Measurements from ENCODE around the gene STPG4.
"Not testable (repeated sequence)": the region's sequence is repeated elsewhere in the genome, so short reads cannot be mapped to it uniquely, and the experiment has no call there.

Gene STPG4

DNA sequence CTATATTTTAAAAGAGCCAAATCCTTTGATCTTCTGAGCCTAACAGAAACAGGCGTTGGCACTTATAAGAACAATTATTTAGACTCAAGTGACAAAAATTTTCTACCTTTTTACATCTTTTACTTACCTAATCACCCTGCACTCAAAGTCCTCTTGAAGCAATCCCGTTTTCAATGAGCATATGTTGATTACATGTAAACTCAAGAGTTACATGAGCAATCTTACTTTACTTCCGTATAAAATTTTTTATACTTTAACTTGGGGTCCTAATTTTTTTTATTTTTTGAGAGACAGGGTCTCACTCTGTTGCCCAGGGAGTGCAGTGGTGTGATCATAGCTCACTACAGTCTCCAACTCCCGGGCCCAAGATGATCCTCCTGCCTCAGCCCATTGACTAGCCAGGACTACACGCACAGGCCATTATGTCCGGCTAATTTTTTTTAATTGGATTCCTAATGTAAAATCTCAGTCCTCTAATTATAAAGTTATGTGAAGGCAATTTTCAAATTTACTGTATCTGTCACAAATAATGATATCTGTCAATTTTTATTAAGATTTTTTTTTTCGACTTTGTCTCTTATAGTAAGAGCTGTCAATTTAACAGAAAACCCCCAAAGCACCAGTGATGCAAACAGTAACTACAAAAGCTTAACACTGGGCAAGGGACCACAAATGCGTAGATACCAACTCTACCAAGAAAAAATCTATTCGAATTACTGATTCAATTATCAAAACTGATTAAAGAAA lies 19.1 kb upstream of the STPG4 start:
- no peak for DNase-seq (ENCODE audit: low read depth in 2 of 2, low spot score in 1 of 2)

DNA sequence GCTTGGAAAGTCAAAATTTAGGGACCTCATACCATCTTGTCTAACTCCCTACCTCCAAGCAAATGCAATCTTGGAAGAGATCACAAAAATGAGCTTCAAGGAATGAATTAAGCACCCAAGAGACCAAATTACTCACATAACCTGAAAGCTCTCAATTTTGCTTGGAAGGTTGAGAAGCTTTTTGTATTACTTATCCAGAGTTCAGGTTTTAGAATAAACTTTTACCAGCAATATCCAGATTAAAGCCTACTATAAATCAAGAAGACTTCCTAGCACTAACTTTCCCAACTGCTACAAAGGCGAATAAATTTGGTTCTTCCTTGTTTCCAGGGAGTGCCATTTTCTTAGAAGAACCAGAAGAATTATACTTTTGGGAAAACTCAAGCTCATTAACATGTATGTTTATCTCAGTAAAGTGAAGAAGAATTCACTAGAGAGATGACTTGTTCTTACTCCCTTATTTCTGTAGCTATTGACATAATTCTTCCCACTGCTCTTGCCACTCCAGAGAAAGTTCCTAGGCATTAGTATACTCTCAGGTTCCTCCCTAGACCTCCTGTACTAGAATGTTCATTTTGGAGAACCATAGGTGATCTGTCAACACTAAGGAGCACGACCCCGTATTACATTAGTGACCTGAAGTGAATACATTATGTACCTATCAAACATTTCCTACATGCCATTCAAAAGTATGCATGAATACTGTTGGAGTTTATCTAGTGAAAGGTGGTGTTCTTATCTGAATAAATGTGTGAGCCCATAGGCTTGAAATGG lies 18.0 kb upstream of the STPG4 start:
- no peak for DNase-seq (ENCODE audit: low read depth in 2 of 2, low spot score in 1 of 2)

DNA sequence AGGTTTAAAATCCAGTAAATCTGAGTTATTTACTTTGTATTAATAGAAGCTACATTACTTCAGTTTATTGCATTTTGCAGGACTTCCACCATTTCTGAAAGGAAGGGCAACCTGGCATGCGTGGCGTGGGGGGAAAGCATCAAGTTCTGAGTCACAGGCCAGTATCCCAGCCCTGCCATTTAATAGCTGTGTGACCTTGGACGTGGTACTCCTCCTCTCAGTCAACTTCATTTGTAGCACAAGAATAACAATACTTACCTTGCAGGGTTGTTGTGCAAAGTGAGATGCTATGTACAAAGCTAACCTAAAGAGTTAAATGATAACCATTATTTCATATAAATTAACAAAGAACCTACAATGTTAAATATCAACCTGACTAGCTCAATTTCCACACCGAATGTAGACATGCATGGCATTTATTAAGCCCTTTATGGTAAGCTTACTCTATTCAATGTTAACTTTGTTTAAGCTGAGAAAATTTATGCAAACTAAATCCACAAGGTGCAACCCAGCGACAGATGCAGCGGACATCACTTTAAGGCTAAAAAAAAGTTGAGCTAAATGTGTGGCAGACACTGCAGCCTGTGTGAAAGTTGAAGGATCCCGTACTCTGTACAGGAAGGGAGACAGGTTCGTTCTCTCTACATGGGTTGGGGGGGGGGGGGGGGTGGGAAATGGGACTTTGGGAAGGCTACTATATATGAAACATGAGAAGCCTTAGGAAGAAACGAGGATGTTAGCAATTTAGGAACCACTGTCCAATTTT lies 17.2 kb upstream of the STPG4 start:
- no peak for DNase-seq (ENCODE audit: low read depth in 2 of 2, low spot score in 1 of 2)

DNA sequence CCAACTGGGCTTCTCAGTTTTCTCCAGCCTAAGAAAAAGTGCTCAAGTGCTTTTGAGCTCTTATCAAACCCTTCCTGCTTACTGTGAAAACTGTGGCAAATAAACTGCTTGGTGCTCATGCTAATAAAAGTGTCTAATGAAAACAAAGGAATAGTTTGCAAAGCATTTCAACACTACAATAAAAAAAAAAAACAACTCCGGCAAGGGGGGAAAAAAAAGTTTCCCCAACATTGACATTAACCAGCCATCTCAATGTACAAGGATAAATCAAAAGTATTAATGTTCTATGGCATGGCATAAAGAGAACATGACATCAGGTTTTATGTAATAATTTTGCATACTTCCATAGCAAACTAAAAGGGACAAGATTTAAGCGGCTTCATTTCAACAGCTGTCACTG lies 14.7 kb upstream of the STPG4 start:
- DNase-seq (ENCODE audit: low read depth in 2 of 2, low spot score in 1 of 2): no peak

DNA sequence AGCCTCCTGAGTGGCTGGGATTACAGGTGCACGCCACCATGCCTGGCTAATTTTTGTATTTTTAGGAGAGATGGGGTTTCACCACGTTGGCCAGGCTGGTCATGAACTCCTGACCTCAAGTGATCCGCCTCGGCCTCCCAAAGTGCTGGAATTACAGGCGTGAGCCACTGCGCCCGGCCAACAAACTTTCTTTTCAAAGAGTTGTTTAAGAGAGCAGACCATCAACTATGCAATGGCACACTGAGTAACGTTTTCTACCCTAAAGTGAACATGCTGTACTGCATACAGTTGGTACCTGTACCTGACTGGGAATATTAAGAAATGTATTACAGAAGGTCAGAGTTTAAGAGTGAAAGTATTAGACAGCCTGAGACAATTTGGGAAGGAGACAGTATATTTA lies 13.8 kb upstream of the STPG4 start:
- DNase-seq (ENCODE audit: low read depth in 2 of 2, low spot score in 1 of 2): not testable (repeated sequence)

DNA sequence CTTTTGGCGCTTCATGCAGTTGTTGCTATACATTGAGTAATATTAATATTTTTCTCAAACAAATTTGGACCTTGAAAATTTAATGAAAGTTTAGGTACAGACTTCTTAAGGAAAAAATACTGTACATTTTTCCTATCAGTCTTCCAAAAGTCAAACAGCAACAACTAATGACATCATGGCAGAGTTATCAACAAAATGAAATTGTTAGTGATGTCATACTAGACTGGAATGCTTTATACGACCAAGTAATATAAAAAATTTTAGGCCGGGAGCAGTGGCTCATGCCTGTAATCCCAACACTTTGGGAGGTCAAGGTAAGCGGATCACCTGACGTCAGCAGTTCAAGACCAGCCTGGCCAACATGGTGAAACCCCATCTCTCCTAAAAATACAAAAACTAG lies 12.0 kb upstream of the STPG4 start:
- no peak for DNase-seq (ENCODE audit: low read depth in 2 of 2, low spot score in 1 of 2)

DNA sequence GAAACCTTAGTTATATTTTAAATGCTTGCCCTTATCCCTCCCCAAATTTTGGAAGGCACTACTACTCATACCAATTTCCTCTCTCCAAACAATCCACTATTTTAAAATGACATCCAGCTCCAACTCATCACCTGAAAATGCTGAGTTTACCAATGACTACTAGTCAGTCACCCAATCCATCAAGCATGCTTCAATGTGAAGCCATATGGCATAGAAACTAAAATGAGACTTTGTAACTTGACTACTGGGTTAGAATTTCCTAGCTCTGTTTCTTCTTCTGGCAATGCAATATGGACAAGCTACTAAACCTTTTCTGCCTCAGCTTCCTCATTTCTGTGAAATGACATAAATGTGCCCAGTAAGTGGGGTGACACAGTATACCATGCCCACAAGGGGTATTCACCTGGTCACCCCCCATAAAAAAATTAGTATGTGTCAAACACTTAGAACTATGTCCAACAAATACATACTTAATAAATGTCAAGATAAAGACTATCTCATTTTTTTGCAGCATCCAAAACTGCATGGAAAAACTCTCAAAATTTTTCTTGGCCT lies 10.0 kb upstream of the STPG4 start:
- DNase-seq (ENCODE audit: low read depth in 2 of 2, low spot score in 1 of 2): no peak

DNA sequence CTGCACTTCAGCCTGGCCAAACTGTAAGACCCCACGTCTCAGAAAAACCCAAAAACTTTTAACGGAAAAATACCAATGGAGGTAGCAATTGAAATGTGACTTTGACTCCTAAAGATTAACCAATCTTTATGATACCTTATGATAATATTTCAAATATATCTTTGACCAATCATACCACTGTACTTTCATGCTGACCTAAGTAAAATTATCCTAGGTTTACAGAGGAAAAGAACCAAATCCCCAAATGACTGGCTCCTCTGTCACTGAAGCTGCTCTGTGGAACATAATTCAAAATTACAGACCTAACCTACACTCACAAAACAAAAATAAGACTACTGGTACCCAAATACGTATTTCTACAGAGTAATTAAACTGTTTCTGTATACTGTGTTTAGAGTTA lies 7.7 kb upstream of the STPG4 start:
- no peak for DNase-seq (ENCODE audit: low read depth in 2 of 2, low spot score in 1 of 2)

DNA sequence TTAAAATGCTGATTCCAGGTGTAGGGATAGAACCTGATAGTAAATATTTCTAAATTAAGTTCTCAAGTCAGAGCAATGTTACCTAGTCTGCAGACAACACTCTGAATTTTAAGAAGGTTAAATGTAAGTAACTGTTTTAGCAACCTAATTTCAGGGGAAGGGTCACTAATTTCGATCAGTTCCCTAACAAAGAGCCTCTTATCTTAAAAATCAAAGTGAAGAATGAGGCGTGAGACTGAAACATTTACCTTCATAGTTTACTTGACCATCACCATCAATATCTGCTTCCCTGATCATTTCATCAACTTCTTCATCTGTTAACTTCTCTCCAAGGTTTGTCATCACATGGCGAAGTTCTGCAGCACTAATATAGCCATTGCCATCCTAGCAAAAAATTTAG lies 6.4 kb upstream of the STPG4 start:
- DNase-seq (ENCODE audit: low read depth in 2 of 2, low spot score in 1 of 2): no peak

DNA sequence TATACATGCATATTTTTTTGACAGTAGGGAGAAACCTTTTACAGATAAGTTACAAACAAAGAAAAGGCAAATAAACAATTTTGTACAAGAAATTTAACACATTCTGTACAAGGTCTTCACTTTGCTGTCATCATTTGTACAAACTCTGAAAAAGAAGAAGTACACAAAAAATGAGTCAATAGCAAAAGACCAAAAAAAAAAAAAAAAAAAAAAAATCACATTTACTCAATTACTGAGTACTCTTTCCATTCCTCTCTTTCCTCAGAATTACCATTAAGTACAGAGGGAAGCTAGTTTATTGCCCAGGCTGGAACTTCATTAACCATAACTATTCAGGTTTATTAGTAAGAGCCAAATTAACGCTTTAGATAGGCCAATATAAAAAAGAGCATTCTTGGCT lies 5.6 kb upstream of the STPG4 start:
- DNase-seq (ENCODE audit: low read depth in 2 of 2, low spot score in 1 of 2): no peak

DNA sequence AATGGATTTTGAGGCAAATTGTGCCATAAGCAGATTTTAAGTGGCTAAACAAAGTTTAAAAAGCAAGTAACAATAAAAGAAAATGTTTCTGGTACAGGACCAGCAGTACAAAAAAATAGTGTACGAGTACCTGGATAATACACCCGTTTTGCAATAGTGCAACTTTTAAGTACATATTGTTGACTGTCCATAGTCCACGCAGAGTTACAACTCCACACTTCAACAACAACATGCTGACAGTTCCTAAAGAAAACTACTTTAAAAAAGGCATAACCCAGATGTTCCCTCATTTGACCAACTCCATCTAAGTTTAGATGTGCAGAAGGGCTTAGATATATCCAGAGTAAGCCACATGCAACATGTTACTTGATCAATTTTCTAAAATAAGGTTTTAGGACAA lies 5.1 kb upstream of the STPG4 start:
- DNase-seq (ENCODE audit: low read depth in 2 of 2, low spot score in 1 of 2): no peak

DNA sequence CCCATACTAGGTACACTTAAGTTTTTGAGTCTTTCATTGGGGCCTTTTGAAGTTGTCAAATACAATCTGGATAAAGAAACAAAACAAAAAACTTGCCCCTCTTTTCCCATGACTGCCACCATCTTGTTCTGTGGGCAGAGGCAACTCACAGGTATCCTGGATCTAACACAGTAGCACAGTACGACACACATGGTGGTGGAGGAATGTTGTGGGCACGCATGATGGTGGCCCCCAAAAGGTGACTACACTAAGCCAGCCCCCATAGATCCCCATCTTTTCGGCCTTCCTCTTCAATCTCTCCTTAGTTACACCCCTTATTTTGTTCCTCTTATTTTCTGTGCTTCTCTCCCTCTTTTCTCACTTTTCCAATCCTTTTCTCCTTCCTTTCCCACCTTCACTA lies 4.5 kb upstream of the STPG4 start:
- no peak for DNase-seq (ENCODE audit: low read depth in 2 of 2, low spot score in 1 of 2)

DNA sequence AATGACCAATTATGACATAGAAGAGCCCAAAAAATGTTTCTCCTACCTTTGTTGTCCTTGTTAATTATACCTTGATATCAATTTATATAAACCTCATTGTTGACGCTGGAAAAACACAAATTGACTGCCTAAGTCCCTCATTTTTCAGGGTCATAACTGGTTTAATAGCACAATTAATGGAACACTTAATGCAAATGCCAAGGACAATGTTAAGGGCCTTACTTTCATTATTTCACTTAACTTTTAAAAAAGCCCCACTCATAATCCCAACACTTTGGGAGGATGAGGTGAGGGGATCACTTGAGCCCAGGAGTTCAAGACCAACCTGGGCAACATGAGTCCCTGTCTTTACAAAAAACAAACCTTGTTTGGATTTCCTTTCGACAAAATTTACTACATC lies 3.5 kb upstream of the STPG4 start:
- DNase-seq (ENCODE audit: low read depth in 2 of 2, low spot score in 1 of 2): no peak

DNA sequence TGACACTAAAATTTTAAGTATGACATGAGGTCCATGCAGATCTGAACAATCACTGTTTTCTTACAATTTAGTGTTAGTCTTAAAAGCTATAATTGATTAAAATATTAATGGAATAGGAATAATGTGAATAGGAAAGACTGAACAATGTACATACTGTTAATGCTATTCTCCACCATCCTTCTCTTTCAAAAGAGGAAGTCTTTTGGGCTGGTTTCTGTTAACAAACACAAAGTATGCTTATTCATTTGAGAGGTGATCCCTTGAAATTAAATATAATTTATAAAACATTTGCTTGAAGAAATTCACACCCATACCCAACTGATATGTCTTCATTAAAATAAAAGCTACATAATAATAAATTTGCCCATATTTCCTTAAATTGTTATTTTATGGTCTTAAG lies 2.3 kb downstream of the STPG4 start:
- no peak for DNase-seq (ENCODE audit: low read depth in 2 of 2, low spot score in 1 of 2)

DNA sequence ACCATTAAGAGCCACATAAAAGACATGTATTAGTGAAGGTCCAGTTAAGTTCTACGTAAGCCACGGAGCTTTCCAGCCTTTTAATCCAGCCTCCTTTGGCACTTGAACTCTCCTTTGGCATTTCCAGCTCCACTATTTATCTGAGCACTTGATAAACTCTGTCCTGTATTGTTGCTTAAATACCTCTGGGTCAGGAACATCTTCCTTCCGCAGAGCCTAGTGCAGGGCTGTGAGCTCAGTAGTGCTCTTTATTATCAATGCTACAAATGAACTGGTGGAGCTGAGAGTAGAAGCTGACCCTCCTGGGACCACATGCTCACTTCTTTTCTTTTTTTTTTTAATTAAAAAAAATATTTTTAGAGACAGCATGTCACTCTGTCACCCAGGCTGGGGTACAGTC lies 4.9 kb downstream of the STPG4 start:
- no peak for DNase-seq (ENCODE audit: low read depth in 2 of 2, low spot score in 1 of 2)

DNA sequence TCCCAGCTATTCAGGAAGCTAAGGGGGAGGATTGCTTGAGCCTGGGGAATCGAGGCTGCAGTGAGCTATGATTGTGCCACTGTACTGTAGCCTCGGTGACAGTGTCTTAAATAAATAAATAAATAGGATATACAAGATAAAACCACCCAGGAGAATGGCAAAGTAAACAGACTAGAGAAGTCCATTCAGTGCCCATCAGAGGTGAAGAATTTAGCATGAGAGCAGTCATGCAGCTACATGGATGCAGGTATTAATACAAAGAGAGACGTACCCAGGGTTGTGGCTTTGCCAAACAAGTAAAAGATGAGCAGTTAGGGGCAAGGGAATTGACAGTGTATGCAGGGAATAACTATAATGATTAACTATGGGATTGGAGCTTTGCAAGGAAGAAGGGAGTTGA lies 8.1 kb downstream of the STPG4 start:
- DNase-seq (ENCODE audit: low read depth in 2 of 2, low spot score in 1 of 2): no peak

DNA sequence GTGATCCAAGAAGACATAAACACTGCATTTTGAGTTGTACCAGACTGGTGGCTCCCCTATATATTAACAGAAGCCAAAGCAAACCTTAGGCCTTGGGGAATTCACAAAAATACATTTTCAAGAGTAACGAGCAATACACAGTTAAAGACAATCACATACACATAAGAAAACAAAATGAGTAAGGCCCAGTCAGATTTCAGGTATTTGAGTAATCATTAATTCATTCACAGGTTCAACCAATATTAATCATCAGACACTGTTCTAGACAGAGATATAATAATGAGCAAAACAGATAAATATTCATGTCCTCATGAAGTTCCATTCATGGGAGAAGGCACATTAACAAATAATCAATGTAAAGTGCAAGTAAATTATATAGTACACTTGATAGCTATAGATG lies 9.6 kb downstream of the STPG4 start:
- DNase-seq (ENCODE audit: low read depth in 2 of 2, low spot score in 1 of 2): no peak

DNA sequence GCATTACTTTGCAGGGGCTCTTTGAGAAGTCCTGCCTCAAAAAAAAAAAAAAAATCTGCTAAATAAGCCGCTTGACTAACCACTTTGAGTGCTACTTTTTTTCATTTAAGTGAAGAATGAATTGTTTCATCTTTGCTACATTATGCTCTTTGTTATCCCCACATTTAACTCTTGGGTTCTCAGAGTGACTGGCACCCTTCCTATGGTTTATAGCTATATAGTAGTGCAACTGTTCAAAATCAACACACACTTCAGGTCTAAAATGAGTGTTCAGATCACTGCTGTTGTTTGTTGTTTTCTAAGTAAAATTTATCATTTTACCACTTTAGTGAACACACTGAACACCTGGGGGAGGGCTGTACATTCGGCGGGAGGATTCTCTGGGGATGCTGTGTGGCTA lies 13.6 kb downstream of the STPG4 start:
- no peak for DNase-seq (ENCODE audit: low read depth in 2 of 2, low spot score in 1 of 2)

DNA sequence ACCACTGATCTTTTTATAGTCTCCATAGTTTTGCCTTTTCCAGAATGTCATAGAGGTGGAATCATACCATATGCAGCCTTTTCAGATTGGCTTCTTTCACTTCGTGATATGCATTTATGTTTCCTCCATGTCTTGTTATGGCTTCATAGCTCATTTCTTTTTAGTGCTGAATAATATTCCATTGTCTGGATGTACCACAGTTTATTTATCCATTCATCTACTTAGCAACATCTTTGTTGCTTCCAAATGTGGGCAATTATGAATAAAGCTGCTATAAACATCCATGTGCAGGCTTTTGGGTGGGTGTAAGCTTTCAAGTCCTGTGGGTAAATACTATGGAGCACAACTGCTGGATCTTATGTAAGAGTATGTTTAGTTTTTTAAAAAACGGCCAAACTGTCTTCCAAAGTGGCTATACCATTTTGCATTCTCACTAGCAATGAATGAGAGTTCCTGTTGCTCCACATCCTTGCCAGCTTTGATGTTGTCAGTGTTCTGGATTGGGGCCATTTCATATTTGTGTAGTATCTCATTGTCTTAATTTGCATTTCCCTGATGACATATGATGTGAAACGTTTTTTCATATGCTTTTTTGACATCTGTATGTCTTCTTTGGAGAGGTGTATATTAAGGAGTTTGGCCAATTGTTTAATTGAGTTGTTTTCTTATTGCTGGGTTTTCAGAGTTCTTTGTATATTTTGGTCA lies 20.6 kb downstream of the STPG4 start:
- no peak for DNase-seq (ENCODE audit: low read depth in 2 of 2, low spot score in 1 of 2)

DNA sequence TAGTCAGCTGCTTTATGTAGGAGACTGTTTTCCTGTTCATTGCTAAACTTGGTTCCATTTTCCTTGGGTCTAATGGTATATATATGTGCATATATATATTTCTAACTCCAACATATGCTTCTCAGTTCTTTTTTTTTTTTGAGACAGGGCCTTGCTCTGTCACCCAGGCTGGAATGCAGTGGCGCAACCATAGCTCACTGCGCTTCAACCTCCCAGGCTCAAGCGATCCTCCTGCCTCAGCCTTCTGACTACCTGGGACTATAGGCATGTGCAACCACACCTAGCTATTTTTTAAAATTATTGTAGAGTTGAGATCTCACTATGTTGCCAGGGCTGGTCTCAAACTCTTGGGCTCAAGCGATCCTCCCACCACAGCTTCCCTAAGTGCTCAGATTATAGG lies 22.1 kb downstream of the STPG4 start:
- no peak for DNase-seq (ENCODE audit: low read depth in 2 of 2, low spot score in 1 of 2)

DNA sequence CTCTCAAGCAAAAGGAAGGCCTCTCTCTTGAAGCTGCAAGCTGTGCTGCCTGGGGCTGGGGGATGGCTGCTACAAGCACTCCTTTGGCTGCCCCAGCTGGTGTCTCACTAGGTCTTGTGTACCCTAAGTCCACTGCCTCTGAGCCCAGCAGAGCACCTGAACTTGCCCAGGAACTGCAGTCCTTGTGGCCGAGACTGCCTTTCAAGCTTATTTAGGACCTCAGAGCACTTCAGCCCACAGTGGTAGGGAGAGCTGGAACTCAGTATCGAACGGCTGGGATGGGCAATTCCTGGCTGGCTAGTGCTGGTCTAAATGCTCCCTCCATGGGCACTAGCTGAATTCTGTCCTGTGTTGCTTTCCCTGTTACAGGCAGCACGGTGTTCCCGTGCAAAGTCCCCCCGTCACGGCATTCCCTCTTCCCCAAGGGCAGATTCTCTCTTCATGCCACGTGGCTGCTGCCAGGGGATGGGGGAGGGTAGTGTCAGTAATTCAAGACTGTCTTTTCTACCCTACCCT lies 25.9 kb downstream of the STPG4 start:
- DNase-seq (ENCODE audit: low read depth in 2 of 2, low spot score in 1 of 2): no peak
